ENCODE data around the gene UNC13A.

DNA sequence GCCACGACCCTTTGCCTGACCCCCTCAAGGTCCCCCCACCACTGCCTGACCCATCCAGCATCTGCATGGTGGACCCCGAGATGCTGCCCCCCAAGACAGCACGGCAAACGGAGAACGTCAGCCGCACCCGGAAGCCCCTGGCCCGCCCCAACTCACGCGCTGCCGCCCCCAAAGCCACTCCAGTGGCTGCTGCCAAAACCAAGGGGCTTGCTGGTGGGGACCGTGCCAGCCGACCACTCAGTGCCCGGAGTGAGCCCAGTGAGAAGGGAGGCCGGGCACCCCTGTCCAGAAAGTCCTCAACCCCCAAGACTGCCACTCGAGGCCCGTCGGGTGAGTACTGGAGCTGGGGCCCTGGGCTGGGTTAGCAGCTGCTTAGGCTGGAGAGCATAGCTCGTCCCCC, 39.7 kb upstream of the UNC13A start:
- no peak for TF ChIP-seq TAF1 (IDR thresholded peaks at IDR 0.05; ENCODE audit: borderline replicate concordance, low read depth, low read length)
- TF ChIP-seq, protein P1, sequence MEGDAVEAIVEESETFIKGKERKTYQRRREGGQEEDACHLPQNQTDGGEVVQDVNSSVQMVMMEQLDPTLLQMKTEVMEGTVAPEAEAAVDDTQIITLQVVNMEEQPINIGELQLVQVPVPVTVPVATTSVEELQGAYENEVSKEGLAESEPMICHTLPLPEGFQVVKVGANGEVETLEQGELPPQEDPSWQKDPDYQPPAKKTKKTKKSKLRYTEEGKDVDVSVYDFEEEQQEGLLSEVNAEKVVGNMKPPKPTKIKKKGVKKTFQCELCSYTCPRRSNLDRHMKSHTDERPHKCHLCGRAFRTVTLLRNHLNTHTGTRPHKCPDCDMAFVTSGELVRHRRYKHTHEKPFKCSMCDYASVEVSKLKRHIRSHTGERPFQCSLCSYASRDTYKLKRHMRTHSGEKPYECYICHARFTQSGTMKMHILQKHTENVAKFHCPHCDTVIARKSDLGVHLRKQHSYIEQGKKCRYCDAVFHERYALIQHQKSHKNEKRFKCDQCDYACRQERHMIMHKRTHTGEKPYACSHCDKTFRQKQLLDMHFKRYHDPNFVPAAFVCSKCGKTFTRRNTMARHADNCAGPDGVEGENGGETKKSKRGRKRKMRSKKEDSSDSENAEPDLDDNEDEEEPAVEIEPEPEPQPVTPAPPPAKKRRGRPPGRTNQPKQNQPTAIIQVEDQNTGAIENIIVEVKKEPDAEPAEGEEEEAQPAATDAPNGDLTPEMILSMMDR (IDR thresholded peaks at IDR 0.05), result no peak
- TF ChIP-seq POLR2AphosphoS5 (IDR thresholded peaks at IDR 0.05; ENCODE audit: low read depth, low read length), result no peak
- TF ChIP-seq RXRA (IDR thresholded peaks at IDR 0.05; ENCODE audit: borderline replicate concordance, low read depth), result no peak
- no peak for TF ChIP-seq FOXJ3 (CRISPR knock-in tag; IDR thresholded peaks at IDR 0.05)
- no peak for TF ChIP-seq EP300 (IDR thresholded peaks at IDR 0.05; ENCODE audit: borderline replicate concordance in 1 of 2, low read depth in 1 of 2, low read length in 1 of 2)
- TF ChIP-seq YY1 (IDR thresholded peaks at IDR 0.05; ENCODE audit: low read depth), result no peak
- TF ChIP-seq SIN3A (IDR thresholded peaks at IDR 0.05; ENCODE audit: borderline replicate concordance, low read depth, low read length), result no peak
- TF ChIP-seq, protein P2, sequence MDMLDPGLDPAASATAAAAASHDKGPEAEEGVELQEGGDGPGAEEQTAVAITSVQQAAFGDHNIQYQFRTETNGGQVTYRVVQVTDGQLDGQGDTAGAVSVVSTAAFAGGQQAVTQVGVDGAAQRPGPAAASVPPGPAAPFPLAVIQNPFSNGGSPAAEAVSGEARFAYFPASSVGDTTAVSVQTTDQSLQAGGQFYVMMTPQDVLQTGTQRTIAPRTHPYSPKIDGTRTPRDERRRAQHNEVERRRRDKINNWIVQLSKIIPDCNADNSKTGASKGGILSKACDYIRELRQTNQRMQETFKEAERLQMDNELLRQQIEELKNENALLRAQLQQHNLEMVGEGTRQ (IDR thresholded peaks at IDR 0.05; ENCODE audit: borderline replicate concordance, low read depth, low read length), result no peak
- TF ChIP-seq, protein P3, sequence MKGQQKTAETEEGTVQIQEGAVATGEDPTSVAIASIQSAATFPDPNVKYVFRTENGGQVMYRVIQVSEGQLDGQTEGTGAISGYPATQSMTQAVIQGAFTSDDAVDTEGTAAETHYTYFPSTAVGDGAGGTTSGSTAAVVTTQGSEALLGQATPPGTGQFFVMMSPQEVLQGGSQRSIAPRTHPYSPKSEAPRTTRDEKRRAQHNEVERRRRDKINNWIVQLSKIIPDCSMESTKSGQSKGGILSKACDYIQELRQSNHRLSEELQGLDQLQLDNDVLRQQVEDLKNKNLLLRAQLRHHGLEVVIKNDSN (IDR thresholded peaks at IDR 0.05; ENCODE audit: borderline replicate concordance, low read depth), result no peak
- TF ChIP-seq FOXM1 (IDR thresholded peaks at IDR 0.05; ENCODE audit: low read depth), result no peak
- TF ChIP-seq TCF12 (IDR thresholded peaks at IDR 0.05), result no peak
- TF ChIP-seq, protein P4, sequence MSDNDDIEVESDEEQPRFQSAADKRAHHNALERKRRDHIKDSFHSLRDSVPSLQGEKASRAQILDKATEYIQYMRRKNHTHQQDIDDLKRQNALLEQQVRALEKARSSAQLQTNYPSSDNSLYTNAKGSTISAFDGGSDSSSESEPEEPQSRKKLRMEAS (IDR thresholded peaks at IDR 0.05; ENCODE audit: low read depth), result no peak
- TF ChIP-seq NRF1 (IDR thresholded peaks at IDR 0.05; ENCODE audit: low read depth, low read length), result no peak
